Measurements from ENCODE around the gene SNX9.
"Not testable (repeated sequence)": the region's sequence is repeated elsewhere in the genome, so short reads cannot be mapped to it uniquely, and the experiment has no call there.

The SNX9 gene

DNA sequence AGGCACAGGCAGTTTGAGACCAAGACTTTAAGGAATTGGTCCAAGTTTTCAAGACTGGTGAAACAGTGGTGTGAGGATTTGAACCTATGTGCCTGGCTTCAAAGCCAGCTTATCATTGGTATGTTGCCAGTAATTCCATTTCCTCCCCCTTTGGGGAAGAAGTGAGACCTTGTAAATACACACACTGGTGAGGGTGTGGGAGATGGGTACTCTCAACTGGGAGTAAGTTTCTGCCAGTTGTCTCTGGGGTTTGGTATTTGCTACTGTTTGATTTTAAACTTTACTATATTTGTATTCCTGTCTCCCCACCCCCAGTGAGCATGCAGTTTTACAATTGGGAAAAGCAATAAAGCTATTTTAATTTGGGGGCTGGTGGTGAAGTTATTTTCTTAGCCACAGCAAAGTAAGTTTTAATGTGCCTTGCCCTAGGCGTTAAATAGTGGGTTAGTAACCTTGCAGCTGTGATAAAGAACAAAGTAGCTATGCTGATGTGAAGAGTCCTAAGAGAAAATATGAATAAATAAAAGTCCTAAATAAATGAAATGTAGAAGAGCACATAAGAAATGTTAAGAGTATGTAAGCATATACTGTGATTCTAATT is 31.0 kb downstream of the SNX9 start:
- in situ Hi-C loops (cut with MboI; ENCODE audit: low sequenced_read_pairs): no loop called here

DNA sequence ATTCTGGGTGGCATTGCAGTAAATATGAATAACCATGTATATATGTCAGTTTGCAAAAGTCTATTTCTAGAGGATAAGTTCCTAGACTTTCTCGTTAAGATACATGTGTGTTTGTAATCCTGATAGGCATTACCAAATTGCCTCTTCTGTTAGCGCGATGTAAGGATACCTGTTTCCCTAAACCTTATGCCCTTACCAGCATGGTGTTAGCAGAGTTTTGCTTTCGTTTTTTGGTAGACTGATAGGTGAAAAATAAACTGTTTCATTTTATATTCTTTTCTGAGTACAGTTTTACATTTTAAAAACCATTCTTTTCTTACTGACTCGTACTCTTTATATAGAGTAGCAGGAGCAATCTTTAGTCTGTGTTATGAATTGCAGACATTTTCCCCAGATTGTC is 32.3 kb downstream of the SNX9 start:
- in situ Hi-C loops (cut with MboI; ENCODE audit: low sequenced_read_pairs): no loop called here

DNA sequence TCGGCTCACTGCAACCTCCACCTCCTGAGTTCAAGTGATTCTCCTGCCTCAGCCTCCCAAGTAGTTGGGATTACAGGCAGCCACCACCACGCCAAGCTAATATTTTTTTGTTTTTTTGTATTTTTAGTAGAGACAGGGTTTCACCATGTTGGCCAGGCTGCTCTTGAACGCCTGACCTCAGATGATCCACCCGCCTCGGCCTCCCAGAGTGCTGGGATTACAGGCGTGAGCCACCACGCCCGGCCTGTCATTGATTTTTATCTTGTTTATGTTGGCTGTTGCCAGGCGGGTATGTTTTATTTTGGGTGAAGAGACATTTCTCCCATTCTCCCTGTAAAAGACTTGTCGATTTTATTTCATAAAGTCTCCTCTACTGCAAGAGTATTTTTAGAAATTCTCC is 32.8 kb downstream of the SNX9 start:
- in situ Hi-C loops (cut with MboI; ENCODE audit: low sequenced_read_pairs): not testable (repeated sequence)

DNA sequence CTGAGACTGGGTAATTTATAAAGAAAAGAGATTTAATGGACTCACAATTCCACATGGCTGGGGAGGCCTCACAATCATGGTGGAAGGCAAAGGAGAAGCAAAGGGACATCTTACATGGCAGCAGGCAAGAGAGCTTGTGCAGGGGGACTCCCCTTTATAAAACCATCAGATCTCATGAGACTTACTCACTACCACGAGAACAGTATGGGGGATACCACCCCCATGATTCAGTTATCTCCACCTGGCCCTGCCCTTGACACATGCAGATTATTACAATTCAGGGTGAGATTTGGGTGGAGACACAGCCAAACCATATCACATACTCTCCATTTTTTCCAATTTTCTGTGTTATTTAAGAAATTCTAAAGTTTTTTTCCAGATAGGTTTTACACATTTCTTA is 35.6 kb downstream of the SNX9 start:
- in situ Hi-C loops (cut with MboI; ENCODE audit: low sequenced_read_pairs): not testable (repeated sequence)

DNA sequence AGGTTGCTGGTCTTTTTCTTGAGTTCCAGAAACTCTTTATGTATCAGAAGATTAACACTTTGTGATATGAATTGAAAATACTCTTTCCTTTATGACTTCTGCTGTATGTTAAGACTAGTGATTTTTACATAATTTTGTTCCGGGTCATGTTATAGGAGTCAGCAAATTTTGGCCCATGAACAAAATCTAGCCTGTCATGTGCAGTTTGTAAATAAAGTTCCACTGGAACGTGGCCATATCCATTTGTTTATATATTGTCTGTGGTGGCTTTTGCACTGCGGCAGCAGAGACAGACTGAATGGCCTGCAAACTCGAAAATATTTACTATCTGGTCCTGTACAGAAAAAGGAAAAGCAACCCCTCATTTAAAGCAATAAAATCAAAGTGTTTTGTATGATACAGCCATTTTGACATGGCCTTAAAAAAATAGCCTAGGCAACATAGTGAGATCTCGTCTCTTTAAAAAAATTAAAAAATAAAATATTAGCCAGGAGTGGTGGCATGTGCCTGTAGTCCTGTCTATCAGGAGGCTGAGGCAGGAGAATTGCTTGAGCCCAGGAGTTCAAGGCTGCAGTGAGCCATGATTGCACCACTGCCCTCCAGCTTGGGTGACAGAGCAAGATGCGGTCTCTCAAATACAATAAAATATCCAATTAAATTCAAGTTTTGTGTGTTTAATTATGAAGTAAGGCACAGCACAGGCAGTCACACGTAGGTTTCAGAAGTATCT is 36.9 kb downstream of the SNX9 start:
- in situ Hi-C loops (cut with MboI; ENCODE audit: low sequenced_read_pairs): no loop called here

DNA sequence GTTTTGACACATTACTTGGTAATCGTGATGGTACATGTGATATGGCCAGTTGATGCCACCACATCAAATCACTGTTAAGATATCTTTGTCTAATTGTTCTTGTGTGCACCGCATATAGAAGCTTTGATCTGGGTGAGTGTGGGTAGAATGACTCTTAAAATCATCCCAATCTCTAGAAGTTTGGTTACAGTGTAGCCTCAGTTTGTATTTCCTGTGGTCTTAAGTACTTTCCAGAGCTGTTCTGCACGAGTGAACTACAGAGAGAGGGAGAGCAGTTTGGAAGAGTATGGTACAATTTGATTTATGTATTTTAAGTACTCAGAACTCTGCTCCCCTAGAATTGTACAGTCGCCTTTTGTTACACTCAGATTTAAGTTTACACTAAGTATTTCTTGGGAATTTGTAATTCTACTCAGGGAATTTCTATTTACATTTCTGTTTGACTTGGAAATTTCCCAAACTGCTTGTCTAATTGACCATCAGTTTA is 37.5 kb downstream of the SNX9 start:
- in situ Hi-C loops (cut with MboI; ENCODE audit: low sequenced_read_pairs): no loop called here

DNA sequence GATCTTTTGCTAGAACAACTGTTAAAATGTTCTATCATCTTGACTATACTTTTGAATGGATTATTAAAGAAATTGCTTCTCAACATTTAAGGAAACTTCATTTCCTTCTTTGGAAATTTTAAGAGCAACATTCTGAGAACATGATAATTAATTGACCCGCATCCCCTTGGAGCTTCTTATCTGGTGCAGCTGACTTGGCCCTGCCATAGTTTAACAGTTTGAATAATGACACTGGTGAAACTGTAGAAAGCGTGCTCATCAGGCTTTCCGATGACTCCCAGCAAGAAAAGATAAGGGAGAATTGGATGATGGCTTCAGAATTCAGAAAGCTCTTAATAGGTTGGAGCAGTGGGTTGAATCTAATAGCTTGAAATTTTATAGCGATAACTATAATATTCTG is 38.1 kb downstream of the SNX9 start:
- in situ Hi-C loops (cut with MboI; ENCODE audit: low sequenced_read_pairs): no loop called here

DNA sequence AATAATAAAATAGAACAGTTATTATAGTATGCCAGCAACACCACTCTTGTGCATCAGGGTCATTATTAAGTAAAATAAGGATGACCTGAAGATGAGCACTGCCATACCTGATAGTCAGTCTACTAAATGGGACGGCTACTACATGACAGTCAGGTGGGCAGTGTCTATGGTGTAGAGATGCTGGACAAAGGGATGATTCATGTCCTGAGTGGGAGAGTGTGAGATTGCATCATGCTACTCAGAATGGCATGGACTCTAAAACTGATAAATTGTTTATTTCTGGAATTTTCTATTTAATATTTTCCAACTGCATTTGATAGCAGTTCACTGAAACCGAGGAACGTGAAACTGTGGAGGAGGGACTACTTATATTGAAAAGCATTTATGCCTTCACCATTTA is 38.8 kb downstream of the SNX9 start:
- in situ Hi-C loops (cut with MboI; ENCODE audit: low sequenced_read_pairs): no loop called here

DNA sequence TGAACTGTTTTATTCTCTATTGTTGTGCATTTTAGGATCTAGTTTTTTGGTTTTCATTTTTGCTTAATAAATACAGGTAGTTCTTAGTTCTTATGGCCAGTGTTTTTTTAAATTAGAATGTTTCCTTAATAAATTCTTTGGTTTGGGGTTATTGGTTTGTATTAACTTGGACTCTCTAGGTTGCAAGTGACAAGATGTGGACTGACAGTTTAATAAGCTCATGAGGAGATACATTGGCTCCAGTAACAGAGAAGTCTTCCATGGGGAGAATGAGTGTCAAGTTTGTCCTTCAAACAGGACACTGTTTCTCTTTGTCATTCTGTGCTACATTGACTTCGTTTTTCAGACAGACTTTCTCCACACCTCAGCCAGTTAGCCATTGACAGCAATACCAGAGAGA is 39.7 kb downstream of the SNX9 start:
- in situ Hi-C loops (cut with MboI; ENCODE audit: low sequenced_read_pairs): no loop called here

DNA sequence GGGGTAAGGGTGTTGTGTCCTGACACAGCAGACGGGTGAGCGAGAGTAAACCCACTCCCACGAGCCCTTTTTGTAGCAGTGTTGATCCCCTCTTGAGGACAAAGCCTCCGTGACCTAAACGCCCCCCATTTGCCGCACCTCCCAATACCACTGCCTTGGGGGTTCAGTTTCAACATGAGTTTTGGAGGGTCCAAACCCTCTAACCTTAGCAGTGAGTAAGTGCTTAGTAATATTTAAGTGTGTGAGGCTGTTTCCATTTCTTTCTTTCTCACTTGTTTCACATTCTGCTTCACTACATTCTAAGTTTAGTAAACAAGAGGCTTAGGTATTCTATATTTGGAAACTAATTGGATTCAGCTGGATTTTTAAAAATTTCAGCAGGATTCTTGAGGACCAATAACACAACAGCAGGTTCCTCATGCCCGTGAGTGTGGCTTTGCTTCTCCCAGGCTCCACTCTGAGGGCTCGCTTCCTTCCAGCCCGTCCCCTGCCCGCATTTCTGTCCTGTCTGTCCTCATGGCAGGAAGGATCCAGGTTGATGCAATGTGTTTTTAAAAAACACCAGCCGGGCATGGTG is 41.2 kb downstream of the SNX9 start:
- in situ Hi-C loops (cut with MboI; ENCODE audit: low sequenced_read_pairs): no loop called here

DNA sequence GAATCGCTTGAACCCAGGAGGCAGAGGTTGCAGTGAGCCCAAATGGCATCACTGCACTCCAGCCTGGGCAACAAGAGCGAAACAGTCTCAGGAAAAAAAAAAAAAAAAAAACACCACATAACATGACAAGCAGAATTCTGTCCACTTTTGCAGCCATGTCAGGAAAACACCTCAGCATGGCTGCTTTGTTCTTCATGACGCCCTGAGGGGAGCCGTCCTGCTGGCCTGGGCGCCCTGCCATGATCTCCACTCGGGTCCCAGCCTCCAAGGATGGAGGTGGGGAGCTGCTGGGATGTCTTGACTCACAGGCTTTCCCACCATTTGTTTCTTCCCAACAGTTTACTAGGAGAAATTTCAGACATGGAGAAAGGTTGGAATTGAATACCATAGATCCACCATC is 42.2 kb downstream of the SNX9 start:
- in situ Hi-C loops (cut with MboI; ENCODE audit: low sequenced_read_pairs): no loop called here

DNA sequence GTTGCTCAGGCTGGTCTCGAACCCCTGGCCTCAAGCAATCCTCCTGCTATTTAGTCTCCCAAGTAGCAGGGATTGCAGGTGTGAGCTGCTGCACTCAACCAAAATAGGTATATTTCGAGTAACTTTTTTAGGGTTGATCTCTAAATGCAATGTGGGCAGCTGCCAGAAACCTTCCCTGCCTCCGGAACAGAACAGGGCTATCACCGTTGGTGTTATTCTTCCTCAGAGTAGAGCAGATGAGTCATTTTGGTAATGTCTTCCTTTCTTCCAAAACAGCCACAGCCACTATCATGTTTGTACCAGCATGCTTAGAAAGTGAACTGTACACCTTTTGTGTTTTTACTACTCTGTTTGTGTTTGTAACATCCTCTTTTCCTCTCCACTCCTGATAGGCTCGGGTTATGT is 44.1 kb downstream of the SNX9 start:
- in situ Hi-C loops (cut with MboI; ENCODE audit: low sequenced_read_pairs): no loop called here

DNA sequence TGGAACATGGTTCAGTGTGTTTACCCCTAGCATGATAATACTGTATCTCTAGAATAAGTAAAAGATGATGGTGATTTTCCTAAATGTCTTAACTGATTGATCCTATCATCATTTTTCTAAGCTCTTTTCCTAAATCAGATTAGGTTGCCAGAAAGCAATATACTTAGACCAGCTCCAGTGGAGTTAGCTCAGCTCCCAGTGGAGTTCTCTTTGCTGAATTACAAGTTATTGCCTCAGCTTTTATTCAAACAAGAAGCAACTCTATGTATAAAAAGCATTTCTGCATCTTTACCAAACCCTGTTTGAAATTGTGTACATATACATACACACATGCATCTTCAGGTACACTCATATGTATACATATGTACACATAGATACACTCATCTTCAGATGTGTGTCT is 44.9 kb downstream of the SNX9 start:
- in situ Hi-C loops (cut with MboI; ENCODE audit: low sequenced_read_pairs): no loop called here

DNA sequence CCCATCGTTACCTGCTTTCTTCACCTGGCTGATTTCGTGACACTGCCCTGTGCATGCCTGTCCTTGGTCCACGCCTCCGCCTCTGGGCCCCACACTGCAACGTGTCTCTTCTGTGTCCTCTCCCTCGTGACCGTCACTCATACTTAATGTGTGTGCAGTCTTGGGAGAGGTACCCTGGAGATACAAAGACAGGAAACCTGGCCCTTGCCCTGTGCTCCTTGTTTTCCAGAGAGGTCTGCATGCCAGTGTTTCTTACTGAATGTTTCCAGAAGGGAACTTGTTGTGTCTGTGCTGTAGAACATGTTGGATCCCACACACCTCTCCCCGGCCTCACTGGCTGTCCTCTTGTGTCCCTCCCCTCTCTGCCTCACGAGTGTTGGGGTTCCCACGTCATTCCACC is 45.8 kb downstream of the SNX9 start:
- in situ Hi-C loops (cut with MboI; ENCODE audit: low sequenced_read_pairs): no loop called here

DNA sequence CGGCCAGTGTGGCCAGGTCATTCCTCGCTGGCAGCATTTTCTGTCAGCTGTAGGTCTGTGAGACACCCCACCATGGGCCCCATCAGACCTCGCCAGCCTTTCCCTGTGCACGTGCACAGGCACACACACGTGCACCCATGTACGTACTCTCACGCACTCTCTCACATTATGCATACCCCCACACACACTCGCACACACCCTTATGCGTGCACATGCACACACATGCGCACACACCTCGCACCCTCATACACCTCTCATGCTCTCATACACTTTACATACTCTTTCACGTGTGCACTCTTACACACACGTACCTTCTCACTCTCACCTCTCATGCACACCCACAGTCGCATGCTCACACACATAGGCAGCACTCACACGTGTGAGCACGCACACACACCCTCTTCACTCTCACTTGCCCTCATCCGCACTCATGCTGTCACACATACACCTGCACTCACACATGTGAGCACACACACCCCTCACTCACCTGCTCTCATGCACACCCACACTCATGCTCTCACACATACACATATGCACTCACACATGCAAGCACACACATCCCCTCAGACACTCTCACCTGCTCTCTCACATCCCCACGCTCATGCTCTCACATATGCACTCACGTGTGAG is 46.7 kb downstream of the SNX9 start:
- in situ Hi-C loops (cut with MboI; ENCODE audit: low sequenced_read_pairs): loop anchor here (10.0 kb wide), 1 partner anchor 115 kb away; no protein-coding TSS in a partner anchor

DNA sequence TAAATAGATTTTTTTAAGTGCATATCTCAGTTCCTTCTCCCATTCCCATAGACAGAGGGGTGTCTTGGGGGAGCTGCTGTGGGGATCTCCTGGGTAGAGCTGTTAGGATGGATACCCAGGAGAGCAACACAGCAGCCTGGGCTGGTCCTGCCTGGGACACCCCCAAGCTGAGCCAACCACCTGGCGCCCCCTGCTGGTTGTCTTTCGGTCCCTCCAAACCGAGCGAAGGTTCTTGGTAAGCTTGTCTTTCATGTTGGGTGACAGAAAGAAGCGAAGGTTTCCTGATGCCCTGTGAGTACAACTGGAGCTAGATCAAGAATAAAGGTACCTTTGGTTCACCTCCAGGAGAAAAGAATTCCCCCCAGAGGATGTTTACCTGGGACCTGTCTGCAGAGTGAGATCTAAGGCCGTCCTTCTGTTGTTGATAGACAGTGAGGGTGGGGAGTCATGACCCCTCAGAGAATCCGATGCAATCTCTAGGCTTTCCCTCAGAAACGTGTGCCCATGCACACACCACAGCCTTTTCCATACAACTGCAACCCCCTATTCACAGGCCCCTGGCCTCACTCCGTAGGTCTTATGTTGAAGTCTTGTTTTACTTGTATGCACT is 50.8 kb downstream of the SNX9 start:
- in situ Hi-C loops (cut with MboI; ENCODE audit: low sequenced_read_pairs): loop anchor here (10.0 kb wide), 1 partner anchor 119 kb away; no protein-coding TSS in a partner anchor

DNA sequence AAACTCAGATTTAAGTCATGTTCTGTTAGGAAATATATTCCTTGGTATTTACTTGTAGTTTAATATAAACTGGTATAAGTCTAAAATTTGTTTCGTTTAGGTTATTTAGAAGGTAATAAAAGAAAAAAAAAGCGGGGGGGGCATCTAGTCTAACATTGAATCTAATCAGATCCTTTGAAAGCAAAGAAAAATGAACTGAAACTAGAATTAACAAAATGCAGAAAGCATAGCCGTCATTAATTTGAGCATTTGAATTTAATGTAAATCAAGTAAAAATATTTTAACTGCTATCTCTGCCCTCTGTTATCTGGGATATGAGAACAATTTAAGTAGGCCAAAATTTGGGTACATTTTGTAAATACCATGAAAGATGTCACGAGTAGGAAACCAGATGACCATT is 54.1 kb downstream of the SNX9 start:
- in situ Hi-C loops (cut with MboI; ENCODE audit: low sequenced_read_pairs): loop anchor here (10.0 kb wide), 1 partner anchor 122 kb away; no protein-coding TSS in a partner anchor

DNA sequence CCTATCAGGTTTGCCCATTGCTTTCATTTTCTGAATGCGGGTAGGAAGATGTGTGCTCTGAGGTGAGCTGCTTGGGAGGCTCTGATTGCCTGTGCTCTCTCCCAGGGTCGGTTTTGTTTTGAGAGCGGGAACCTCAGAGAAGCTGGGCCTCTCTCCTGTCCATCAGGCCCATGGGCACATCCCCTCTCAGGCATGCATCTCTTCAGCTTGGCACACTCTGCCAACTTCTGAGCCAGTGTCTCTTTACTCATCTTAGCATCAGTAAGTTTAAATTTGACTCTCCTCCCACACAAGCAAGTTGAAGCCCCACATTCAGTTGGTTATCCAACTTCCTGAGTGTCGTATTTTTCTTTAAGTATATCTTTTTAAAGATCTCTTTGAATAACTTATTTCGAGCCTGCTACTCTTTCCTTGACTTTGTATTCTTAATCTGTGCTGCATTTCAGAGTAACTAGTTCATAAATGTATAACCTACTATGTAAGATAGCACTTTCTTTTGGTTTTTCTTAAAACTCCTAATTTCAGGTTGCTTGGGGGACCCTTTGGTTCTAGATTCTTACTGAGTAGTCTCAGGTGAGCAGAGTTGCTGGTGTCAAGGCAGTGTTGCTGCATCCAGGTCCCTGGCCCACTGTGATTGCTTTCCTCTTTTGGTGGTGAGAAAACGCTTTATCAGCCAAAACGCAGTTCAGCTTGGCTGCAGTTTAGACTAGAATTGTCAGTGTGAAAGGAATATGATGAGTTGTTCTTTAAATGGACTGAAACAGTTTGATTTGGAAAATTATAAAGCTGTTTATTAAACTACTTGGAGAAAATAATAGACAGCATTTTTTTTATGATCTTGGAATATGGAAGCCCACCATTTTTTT is 54.8 kb downstream of the SNX9 start:
- in situ Hi-C loops (cut with MboI; ENCODE audit: low sequenced_read_pairs): loop anchor here (10.0 kb wide), 1 partner anchor 123 kb away; no protein-coding TSS in a partner anchor

DNA sequence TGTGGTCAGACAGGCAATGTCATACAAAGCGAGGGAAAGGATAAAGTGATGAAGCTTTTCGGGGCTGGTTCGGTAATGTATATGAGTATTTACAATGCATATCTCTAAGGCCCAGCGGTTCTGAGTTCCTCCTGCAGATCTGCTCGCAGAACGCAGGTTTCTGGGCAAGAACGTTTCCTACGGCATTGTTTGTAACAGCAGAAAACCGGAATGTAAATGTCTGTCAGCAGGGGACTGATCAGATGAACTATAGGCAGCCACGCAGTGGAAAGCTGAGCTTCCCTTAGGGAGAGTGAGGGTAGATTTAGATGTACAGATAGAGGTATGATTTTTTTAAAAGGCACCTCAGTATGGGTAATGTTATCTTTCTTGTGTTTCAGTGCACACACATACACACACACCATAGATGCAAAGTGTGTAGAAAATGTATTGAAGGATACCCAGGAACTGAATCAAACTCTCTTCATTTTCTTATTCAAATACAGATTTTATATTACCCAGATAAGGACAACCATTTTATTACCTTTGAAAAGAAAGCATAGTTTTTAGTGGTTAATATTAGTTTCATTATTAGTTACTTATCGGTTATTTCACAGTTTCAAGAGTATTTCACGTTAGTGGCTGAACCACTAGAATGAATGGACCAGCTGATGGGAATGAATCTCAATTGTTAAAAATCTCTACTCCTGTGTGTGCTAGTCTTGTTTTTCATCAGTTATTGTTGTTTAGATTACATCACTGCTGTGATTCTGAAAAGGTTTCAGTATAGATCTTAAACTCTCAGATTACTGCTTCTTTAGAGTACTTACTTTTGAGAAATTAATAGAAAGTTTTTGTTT is 56.2 kb downstream of the SNX9 start:
- in situ Hi-C loops (cut with MboI; ENCODE audit: low sequenced_read_pairs): loop anchor here (10.0 kb wide), 1 partner anchor 124 kb away; no protein-coding TSS in a partner anchor
